ENCODE results near the gene IER2. TPM values are rescaled to one million over a fixed set of nuclear protein-coding genes. Genes with fewer than 3 reads are reported as not detected.

Gene IER2
- total RNA-seq, 1 donor from 2014 or later, result 148 TPM

DNA sequence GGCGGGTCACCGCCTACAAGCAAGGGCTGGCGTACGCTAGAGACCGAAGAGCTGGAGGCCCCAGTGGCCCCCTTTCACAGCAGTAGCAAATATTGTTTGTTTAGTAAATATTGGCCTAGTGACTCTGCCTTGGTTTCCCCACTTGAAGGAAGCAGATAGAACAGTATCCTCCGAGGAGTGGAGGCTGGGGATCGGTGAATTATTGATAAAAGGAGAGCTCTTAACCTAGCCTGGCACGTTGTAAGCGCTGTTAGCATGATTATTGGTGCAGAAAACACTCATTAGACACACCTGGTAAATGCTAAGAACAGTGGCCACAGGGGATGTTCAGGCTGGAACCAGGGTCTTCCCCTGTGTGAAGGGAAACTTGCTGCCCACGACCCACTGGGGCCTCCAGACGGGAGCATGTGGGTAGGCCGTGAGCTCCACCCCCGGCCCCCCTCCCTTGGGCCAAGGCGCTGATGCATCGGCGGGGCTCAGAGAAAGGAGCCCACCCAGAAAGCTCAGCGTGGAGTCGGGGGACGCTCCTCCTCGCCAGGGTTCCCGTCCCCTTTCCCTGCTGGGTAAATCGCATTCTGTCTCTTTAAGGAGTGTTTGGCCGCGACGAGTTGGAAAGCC, 2.3 kb downstream of the IER2 start:
- Mint-ChIP-seq H3K27me3 (ENCODE audit: unreplicated experiment) (no peaks in the 10 kb centered on the region), H3K9me3 (ENCODE audit: unreplicated experiment) (no peaks in the 10 kb centered on the region), H3K27ac (ENCODE audit: unreplicated experiment) (peak overlapping the region; percentile 97), H3K4me1 (ENCODE audit: unreplicated experiment) (peaks cover 32% of the 10 kb centered on the region), H3K36me3 (ENCODE audit: unreplicated experiment) (peaks cover 9% of the 10 kb centered on the region), H3K4me3 (ENCODE audit: unreplicated experiment) (peak overlapping the region; percentile 99)
- no peak for DNase-seq (ENCODE audit: extremely low spot score, unreplicated experiment)
- TF ChIP-seq, protein P1, sequence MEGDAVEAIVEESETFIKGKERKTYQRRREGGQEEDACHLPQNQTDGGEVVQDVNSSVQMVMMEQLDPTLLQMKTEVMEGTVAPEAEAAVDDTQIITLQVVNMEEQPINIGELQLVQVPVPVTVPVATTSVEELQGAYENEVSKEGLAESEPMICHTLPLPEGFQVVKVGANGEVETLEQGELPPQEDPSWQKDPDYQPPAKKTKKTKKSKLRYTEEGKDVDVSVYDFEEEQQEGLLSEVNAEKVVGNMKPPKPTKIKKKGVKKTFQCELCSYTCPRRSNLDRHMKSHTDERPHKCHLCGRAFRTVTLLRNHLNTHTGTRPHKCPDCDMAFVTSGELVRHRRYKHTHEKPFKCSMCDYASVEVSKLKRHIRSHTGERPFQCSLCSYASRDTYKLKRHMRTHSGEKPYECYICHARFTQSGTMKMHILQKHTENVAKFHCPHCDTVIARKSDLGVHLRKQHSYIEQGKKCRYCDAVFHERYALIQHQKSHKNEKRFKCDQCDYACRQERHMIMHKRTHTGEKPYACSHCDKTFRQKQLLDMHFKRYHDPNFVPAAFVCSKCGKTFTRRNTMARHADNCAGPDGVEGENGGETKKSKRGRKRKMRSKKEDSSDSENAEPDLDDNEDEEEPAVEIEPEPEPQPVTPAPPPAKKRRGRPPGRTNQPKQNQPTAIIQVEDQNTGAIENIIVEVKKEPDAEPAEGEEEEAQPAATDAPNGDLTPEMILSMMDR (IDR thresholded peaks at IDR 0.05), result no peak

- Mint-ChIP-seq H3K27ac (ENCODE audit: unreplicated experiment) (peak overlapping the region; percentile 97), H3K4me1 (ENCODE audit: unreplicated experiment) (peaks cover 33% of the 10 kb centered on the region), H3K36me3 (ENCODE audit: unreplicated experiment) (peaks cover 9% of the 10 kb centered on the region), H3K4me3 (ENCODE audit: unreplicated experiment) (peak overlapping the region; percentile 99), H3K9me3 (ENCODE audit: unreplicated experiment) (no peaks in the 10 kb centered on the region), H3K27me3 (ENCODE audit: unreplicated experiment) (no peaks in the 10 kb centered on the region)
- DNase-seq (ENCODE audit: extremely low spot score, unreplicated experiment), result peak; percentile 98
- TF ChIP-seq, protein P1 (IDR thresholded peaks at IDR 0.05), result peak; percentile 35
These were observed 2.9 kb downstream of the IER2 start for GRCh38 chr19:13152974-13153568.

DNA sequence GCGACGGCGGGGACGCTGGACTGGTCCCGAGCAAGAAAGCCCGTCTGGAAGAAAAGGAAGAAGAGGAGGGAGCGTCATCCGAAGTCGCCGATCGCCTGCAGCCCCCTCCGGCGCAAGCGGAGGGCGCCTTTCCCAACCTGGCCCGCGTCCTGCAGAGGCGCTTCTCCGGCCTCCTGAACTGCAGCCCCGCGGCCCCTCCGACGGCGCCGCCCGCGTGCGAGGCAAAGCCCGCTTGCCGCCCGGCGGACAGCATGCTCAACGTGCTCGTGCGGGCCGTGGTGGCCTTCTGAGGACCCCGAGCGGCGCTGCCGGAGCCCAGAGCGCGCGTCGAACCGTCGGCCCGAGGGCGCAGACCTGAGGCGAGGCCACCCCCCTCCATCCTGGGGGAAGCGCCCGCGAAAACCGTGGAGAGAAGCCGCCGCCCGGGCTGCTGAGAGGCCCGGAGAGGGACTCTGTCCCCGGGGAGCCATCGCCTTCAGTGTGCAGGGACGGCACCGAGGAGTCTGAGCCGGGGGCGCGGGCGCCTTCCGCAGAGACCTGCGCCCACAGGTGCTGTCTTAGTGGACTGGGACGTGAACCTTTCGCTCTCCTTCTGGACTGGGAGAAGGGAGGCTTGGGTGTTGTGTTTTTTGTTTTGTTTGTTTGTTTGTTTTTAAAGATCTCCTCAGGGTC, 3.5 kb downstream of the IER2 start:
- peaks cover 9% of the 10 kb centered on the region for H3K36me3 Mint-ChIP-seq (ENCODE audit: unreplicated experiment)
- no peaks in the 10 kb centered on the region for H3K27me3 Mint-ChIP-seq (ENCODE audit: unreplicated experiment)
- H3K9me3 Mint-ChIP-seq (ENCODE audit: unreplicated experiment), result no peaks in the 10 kb centered on the region
- peaks cover 30% of the 10 kb centered on the region for H3K4me1 Mint-ChIP-seq (ENCODE audit: unreplicated experiment)
- TF ChIP-seq, protein P1 (IDR thresholded peaks at IDR 0.05), result peak; percentile 23
- no peak for DNase-seq (ENCODE audit: extremely low spot score, unreplicated experiment)
- peak overlapping the region; percentile 99 for H3K4me3 Mint-ChIP-seq (ENCODE audit: unreplicated experiment)
- H3K27ac Mint-ChIP-seq (ENCODE audit: unreplicated experiment), result peak overlapping the region; percentile 97

DNA sequence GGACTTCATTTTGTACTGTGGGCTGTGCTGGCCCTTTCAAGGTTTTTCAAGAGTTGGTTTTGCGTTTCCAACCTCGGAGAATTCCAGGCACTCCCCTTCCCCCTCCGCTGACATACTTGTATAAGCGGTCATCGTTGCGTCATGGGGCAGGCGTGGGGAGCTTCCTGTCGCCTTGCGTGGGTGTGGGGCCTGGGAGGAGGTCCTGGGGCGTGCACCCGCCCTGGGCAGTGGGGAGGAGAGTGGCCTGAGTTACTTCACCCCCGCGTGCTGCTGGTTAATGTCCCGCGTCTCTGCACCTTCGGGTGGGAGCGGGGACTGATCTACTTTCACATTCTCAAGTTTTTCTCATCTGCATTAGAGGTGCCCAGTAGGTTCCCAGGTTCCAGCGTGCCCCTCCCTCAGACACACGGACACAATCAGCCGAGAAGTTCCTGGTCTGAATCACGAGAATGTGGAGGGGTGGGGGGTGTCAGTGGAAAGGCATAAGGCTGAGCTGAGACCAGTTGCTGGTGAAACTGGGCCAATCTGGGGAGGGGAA, 4.1 kb downstream of the IER2 start:
- no peak for DNase-seq (ENCODE audit: extremely low spot score, unreplicated experiment)
- Mint-ChIP-seq H3K4me3 (ENCODE audit: unreplicated experiment) (peak overlapping the region; percentile 99), H3K4me1 (ENCODE audit: unreplicated experiment) (peaks cover 24% of the 10 kb centered on the region), H3K27ac (ENCODE audit: unreplicated experiment) (peak overlapping the region; percentile 93), H3K27me3 (ENCODE audit: unreplicated experiment) (no peaks in the 10 kb centered on the region), H3K36me3 (ENCODE audit: unreplicated experiment) (peaks cover 9% of the 10 kb centered on the region), H3K9me3 (ENCODE audit: unreplicated experiment) (no peaks in the 10 kb centered on the region)
- TF ChIP-seq, protein P1 (IDR thresholded peaks at IDR 0.05), result no peak

Data from osteocyte (in vitro differentiated cells).